ENCODE measurements around the gene ABL2.
"Not testable (repeated sequence)": the region's sequence is repeated elsewhere in the genome, so short reads cannot be mapped to it uniquely, and the experiment has no call there.

Gene ABL2

DNA sequence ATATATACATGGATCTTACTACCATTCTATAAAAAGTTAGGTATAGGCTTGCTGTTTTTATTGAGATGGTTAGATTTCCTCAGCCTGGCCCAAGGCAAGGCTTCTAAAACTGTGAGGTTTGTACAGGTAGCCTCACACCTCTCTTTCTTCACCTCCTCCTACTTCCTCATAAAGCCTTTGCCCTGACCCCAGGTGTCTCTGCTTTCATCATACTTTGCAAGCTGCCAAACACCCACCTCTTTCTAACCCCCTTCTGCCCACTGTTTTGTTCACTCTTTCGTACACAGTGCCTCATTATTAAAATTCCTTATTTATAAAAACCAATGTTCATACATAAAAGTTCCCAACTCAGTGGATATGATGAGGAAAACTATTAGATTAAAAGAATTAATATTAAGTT, 32.7 kb upstream of the ABL2 start:
- no peak overlapping the region for H3K4me3 ChIP-seq (ENCODE audit: low read depth, low read length)
- no peak for DNase-seq (ENCODE audit: low read depth)
- no peak for TF ChIP-seq POLR2A (IDR thresholded peaks at IDR 0.05; ENCODE audit: extremely low read depth, insufficient read length)
- TF ChIP-seq, protein P1, sequence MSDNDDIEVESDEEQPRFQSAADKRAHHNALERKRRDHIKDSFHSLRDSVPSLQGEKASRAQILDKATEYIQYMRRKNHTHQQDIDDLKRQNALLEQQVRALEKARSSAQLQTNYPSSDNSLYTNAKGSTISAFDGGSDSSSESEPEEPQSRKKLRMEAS (IDR thresholded peaks at IDR 0.05; ENCODE audit: low read depth, low read length): no peak
- no peak for TF ChIP-seq MYC (IDR thresholded peaks at IDR 0.05; ENCODE audit: low read depth, low read length)
- TF ChIP-seq, protein P2, sequence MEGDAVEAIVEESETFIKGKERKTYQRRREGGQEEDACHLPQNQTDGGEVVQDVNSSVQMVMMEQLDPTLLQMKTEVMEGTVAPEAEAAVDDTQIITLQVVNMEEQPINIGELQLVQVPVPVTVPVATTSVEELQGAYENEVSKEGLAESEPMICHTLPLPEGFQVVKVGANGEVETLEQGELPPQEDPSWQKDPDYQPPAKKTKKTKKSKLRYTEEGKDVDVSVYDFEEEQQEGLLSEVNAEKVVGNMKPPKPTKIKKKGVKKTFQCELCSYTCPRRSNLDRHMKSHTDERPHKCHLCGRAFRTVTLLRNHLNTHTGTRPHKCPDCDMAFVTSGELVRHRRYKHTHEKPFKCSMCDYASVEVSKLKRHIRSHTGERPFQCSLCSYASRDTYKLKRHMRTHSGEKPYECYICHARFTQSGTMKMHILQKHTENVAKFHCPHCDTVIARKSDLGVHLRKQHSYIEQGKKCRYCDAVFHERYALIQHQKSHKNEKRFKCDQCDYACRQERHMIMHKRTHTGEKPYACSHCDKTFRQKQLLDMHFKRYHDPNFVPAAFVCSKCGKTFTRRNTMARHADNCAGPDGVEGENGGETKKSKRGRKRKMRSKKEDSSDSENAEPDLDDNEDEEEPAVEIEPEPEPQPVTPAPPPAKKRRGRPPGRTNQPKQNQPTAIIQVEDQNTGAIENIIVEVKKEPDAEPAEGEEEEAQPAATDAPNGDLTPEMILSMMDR (IDR thresholded peaks at IDR 0.05; ENCODE audit: low read depth, low read length): no peak

DNA sequence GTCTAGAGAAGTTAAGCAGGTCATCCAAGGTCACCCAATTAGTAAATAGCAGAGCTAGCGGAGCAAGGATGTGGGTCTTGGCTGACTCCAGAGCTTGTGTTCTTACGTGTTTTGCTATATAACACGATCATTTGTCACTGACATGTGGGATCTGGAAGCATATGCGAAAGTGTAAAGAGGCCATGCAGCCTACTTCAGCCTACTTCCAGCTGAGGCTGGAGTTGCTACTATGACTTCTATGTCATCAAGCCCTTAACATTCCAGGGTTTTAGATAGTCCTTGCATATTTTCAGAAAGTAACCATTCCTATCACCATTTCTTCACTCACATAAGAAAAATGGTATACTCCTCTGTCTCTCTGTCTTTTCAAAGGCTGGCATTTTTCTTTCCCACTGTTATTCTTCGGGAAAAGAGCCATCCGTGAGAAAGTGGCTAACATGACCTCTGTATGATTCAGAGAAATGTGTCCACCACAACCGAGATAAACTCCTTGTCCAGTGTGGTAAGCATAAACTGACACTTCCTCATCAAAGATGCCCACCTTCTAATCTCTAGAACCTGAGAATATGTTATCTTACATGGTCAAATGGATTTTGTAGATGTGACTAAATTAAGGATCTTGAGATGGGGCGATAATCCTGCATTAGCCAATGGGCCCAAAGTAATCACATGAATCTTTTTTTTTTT, 24.0 kb upstream of the ABL2 start:
- H3K4me3 ChIP-seq (ENCODE audit: low read depth, low read length): no peak overlapping the region
- TF ChIP-seq, protein P2 (IDR thresholded peaks at IDR 0.05; ENCODE audit: low read depth, low read length): no peak
- TF ChIP-seq, protein P1 (IDR thresholded peaks at IDR 0.05; ENCODE audit: low read depth, low read length): no peak
- TF ChIP-seq POLR2A (IDR thresholded peaks at IDR 0.05; ENCODE audit: extremely low read depth, insufficient read length) (no peak), MYC (IDR thresholded peaks at IDR 0.05; ENCODE audit: low read depth, low read length) (no peak)
- DNase-seq (ENCODE audit: low read depth): no peak

DNA sequence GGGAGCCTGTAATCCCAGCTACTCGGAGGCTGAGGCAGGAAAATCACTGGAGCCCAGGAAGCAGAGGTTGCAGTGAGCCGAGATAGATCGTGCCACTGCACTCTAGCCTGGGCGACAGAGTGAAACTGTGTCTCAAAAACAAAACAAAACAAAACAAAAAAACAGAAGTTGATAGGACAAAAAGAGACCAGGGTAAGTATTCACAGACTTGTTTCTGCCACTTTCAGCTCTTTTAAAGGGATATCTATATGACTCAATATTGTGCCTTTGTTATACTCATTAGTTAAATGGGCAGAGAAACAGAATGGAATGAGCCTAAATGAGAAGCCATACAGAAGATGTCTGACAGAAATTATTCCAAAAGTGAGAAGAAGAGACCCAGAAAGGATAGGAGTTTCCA, 23.1 kb upstream of the ABL2 start:
- no peak for DNase-seq (ENCODE audit: low read depth)
- TF ChIP-seq MYC (IDR thresholded peaks at IDR 0.05; ENCODE audit: low read depth, low read length) (no peak), POLR2A (IDR thresholded peaks at IDR 0.05; ENCODE audit: extremely low read depth, insufficient read length) (no peak)
- TF ChIP-seq, protein P1 (IDR thresholded peaks at IDR 0.05; ENCODE audit: low read depth, low read length): no peak
- TF ChIP-seq, protein P2 (IDR thresholded peaks at IDR 0.05; ENCODE audit: low read depth, low read length): no peak

DNA sequence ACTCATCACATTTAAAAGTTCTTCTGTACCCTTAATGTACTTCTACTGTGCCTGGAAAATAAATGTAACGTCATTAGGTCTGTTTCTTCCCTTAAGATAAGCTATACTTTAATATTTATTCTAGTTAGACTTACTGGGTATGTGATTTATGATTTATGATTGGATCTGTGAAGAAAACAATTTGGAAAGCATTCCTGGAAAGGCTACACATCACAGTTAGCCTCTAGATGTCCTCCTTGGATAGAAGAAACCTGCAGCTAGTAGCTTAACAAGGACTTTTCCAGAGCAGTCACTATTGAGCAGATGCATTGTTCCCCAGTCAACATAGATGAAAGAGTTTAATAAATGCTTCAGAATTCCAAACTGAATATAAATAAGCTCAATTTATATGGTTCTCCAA, 22.2 kb upstream of the ABL2 start:
- TF ChIP-seq MYC (IDR thresholded peaks at IDR 0.05; ENCODE audit: low read depth, low read length): no peak
- TF ChIP-seq, protein P2 (IDR thresholded peaks at IDR 0.05; ENCODE audit: low read depth, low read length): peak; percentile 6
- TF ChIP-seq, protein P1 (IDR thresholded peaks at IDR 0.05; ENCODE audit: low read depth, low read length): no peak
- TF ChIP-seq POLR2A (IDR thresholded peaks at IDR 0.05; ENCODE audit: extremely low read depth, insufficient read length): no peak
- no peak overlapping the region for H3K4me3 ChIP-seq (ENCODE audit: low read depth, low read length)
- peak; percentile 39 for DNase-seq (ENCODE audit: low read depth)

More for the DNA sequence above, 23.1 kb upstream of the ABL2 start:
- no peak overlapping the region for H3K4me3 ChIP-seq (ENCODE audit: low read depth, low read length)

DNA sequence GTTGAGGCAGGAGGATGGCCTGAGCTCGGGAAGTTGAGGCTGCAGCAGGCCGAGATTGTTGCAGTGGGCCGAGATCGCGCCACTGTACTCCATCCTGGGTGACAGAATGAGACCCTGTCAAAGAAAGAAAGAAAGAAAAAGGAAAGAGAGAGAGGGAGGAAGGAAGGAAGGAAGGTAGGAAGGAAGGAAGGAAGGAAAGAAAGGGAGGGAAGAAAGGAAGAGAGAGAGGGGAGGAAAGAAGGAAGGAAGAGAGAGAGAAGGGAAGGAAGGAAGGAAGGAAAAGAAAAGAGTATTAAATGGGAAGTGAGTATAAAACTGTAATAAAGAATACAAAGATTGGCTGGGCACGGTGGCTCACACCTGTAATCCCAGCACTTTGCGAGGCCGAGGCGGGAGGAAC, 18.4 kb upstream of the ABL2 start:
- TF ChIP-seq, protein P1 (IDR thresholded peaks at IDR 0.05; ENCODE audit: low read depth, low read length): no peak
- TF ChIP-seq, protein P2 (IDR thresholded peaks at IDR 0.05; ENCODE audit: low read depth, low read length): no peak
- TF ChIP-seq MYC (IDR thresholded peaks at IDR 0.05; ENCODE audit: low read depth, low read length): no peak
- no peak for TF ChIP-seq POLR2A (IDR thresholded peaks at IDR 0.05; ENCODE audit: extremely low read depth, insufficient read length)
- no peak overlapping the region for H3K4me3 ChIP-seq (ENCODE audit: low read depth, low read length)
- DNase-seq (ENCODE audit: low read depth): no peak

DNA sequence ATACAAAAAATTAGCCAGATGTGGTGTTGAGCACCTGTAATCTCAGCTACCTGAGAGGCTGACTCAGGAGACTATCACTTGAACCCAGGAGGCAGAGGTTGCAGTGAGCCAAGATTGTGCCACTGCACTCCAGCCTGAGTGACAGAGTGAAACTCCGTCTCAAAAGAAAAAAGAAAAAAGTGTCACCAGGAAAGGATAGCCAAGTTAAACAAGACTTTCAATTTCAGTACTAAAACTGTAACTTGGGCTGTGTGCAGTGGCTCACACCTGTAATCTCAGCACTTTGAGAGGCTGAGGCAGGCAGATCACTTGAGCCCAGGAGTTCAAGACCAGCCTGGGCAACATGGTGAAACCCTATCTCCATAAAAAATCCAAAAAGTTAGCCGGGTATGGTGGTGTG, 15.9 kb upstream of the ABL2 start:
- not testable (repeated sequence) for DNase-seq (ENCODE audit: low read depth); H3K4me3 ChIP-seq (ENCODE audit: low read depth, low read length)
